GM23338 (cell line): ENCODE results near the gene TTC33. TPM values are rescaled to one million over a fixed set of nuclear protein-coding genes. Genes with fewer than 3 reads are reported as not detected.

Experiments
- ATAC-seq: fragments of 200-7000 bp; cut with Tn5 transposase; 3 replicates; pipeline ENCODE4 v1.9.1; 2020
- DNase-seq: peaks from one replicate; pipeline ENCODE4 v3.0.0-alpha.2; 2015; ENCODE audit warnings: low spot score
- H2AFZ ChIP-seq: fragments of 200-600 bp; sonication (generic); 2 replicates; pipeline ENCODE4 v1.8.0; 2016; ENCODE audit warnings: antibody characterized with exemption, mild to moderate bottlenecking, moderate library complexity
- H3F3A ChIP-seq: fragments of 200-600 bp; sonication (generic); replicated peaks from 2 replicates; pipeline ENCODE4 v1.8.0; 2017; ENCODE audit warnings: antibody characterized with exemption, mixed run types, low read depth
- H3K27ac ChIP-seq: fragments of 200-600 bp; sonication (generic); 2 replicates; pipeline ENCODE4 v1.6.1; 2016; ENCODE audit warnings: low read depth
- H3K27me3 ChIP-seq: fragments of 200-600 bp; sonication (generic); 2 replicates; pipeline ENCODE4 v1.8.0; 2016; ENCODE audit warnings: mild to moderate bottlenecking, mixed run types, moderate library complexity; ENCODE audit not compliant: insufficient read depth
- H3K36me3 ChIP-seq: fragments of 200-600 bp; sonication (generic); 2 replicates; pipeline ENCODE4 v1.8.0; 2016; ENCODE audit warnings: mild to moderate bottlenecking; ENCODE audit not compliant: insufficient read depth
- H3K4me1 ChIP-seq: fragments of 200-600 bp; sonication (generic); 2 replicates; pipeline ENCODE4 v1.8.0; 2016; ENCODE audit warnings: mild to moderate bottlenecking, moderate library complexity; ENCODE audit not compliant: insufficient read depth
- H3K4me2 ChIP-seq: fragments of 200-600 bp; sonication (generic); 2 replicates; pipeline ENCODE4 v1.7.1; 2017; ENCODE audit warnings: mixed run types
- H3K4me3 ChIP-seq: fragments of 200-600 bp; sonication (generic); 2 replicates; pipeline ENCODE4 v1.6.1; 2016; ENCODE audit warnings: mixed run types
- H3K79me2 ChIP-seq: fragments of 200-600 bp; sonication (generic); replicated peaks from 2 replicates; pipeline ENCODE4 v1.8.0; 2017; ENCODE audit warnings: mild to moderate bottlenecking; ENCODE audit not compliant: insufficient read depth
- H3K9me2 ChIP-seq: fragments of 200-600 bp; sonication (generic); 2 replicates; pipeline ENCODE4 v1.8.0; 2017; ENCODE audit not compliant: insufficient read depth
- H4K20me1 ChIP-seq: fragments of 200-600 bp; sonication (generic); replicated peaks from 2 replicates; pipeline ENCODE4 v1.8.0; 2017; ENCODE audit warnings: mild to moderate bottlenecking; ENCODE audit not compliant: insufficient read depth
- H3K27ac Mint-ChIP-seq: 2 replicates; pipeline ENCODE4 v1.8.0; 2020; ENCODE audit warnings: inconsistent platforms, mild to moderate bottlenecking, moderate library complexity, mixed read lengths
- H3K27me3 Mint-ChIP-seq: 3 replicates; pipeline ENCODE4 v1.8.0; 2022; ENCODE audit warnings: low read depth, mild to moderate bottlenecking, moderate library complexity, mixed read lengths, inconsistent platforms; ENCODE audit not compliant: insufficient read depth, poor library complexity
- H3K36me3 Mint-ChIP-seq: 3 replicates; pipeline ENCODE4 v1.8.0; 2021; ENCODE audit warnings: low read depth, mild to moderate bottlenecking, inconsistent platforms, moderate library complexity, mixed read lengths
- H3K4me1 Mint-ChIP-seq: 3 replicates; pipeline ENCODE4 v1.8.0; 2020; ENCODE audit warnings: mild to moderate bottlenecking, inconsistent platforms, mixed read lengths
- H3K4me3 Mint-ChIP-seq: 3 replicates; pipeline ENCODE4 v1.8.0; 2021; ENCODE audit warnings: moderate library complexity, mild to moderate bottlenecking, inconsistent platforms, mixed read lengths
- H3K9me3 Mint-ChIP-seq: 3 replicates; pipeline ENCODE4 v1.8.0; 2020; ENCODE audit warnings: moderate library complexity, mild to moderate bottlenecking, inconsistent platforms, mixed read lengths
- CREB1 ChIP-seq: fragments of 250-450 bp; sonication (Bioruptor Pico); IDR thresholded peaks from 2 replicates; pipeline ENCODE4 v1.5.0; 2020; ENCODE audit warnings: low read depth, mild to moderate bottlenecking, moderate library complexity
- CTCF ChIP-seq, 2 experiments: fragments of 200-600 bp in 1 of 2; sonication (generic) in 1 of 2; conservative IDR thresholded peaks; 2 replicates each; pipeline versions ENCODE4 v1.5.1 to v1.6.1; 2016 to 2017; ENCODE audit warnings: antibody characterized with exemption in 2 of 2, low read depth in 2 of 2, mild to moderate bottlenecking in 2 of 2, moderate library complexity in 1 of 2
- EZH2 ChIP-seq: fragments of 200-600 bp; sonication (generic); IDR thresholded peaks from one replicate; pipeline ENCODE4 v1.8.0; 2017; ENCODE audit warnings: antibody characterized with exemption, mild to moderate bottlenecking, low read depth; ENCODE audit not compliant: unreplicated experiment
- EZH2phosphoT487 ChIP-seq: fragments of 200-600 bp; sonication (generic); IDR thresholded peaks from one replicate; pipeline ENCODE4 v1.8.1; 2018; ENCODE audit warnings: antibody characterized with exemption; ENCODE audit not compliant: unreplicated experiment
- JUNB ChIP-seq: IDR thresholded peaks from one replicate; pipeline ENCODE4 v1.6.1; 2016; ENCODE audit warnings: antibody characterized with exemption; ENCODE audit not compliant: unreplicated experiment
- NANOG ChIP-seq: IDR thresholded peaks from 2 replicates; pipeline ENCODE4 v1.6.1; 2016; ENCODE audit warnings: antibody characterized with exemption, borderline replicate concordance
- POLR2AphosphoS5 ChIP-seq: IDR thresholded peaks from 2 replicates; pipeline ENCODE4 v1.6.1; 2016; ENCODE audit warnings: antibody characterized with exemption, low read depth
- STAT1 ChIP-seq: IDR thresholded peaks from one replicate; pipeline ENCODE4 v1.6.1; 2016; ENCODE audit warnings: antibody characterized with exemption; ENCODE audit not compliant: unreplicated experiment
- ZNF114 ChIP-seq: fragments of 250-450 bp; sonication (Bioruptor Pico); IDR thresholded peaks from 2 replicates; pipeline ENCODE4 v1.5.0; 2020; ENCODE audit warnings: mild to moderate bottlenecking, moderate library complexity
- ZNF331 ChIP-seq: fragments of 250-450 bp; sonication (Bioruptor Pico); IDR thresholded peaks from 2 replicates; pipeline ENCODE4 v1.5.0; 2020; ENCODE audit warnings: low read depth, mild to moderate bottlenecking, moderate library complexity
- polyA plus RNA-seq: library from polyadenylated mRNA; unstranded; fragments of >200 nt; fragmentation: Nextera tagmentation; extraction: Ambion mirVana; gene quantifications from 2 replicates; pipeline ENCODE4 v1.2.1, GENCODE V29; 2016
- total RNA-seq: library from RNA; depleted of rRNA; stranded (reverse); fragments of >200 nt; shearing (Covaris generic); gene quantifications from 2 replicates; pipeline ENCODE4 v1.2.3, GENCODE V29; 2014
- TF ChIP-seq, protein P1 (sequence below): IDR thresholded peaks from one replicate; pipeline ENCODE4 v1.6.1; 2018; ENCODE audit warnings: antibody characterized with exemption; ENCODE audit not compliant: unreplicated experiment

TTC33 gene
- total and polyA plus RNA-seq, 2 experiments from 2014 or later: 4.1 to 11.5 TPM

GRCh38 chr5:40575921-40576320 is 179.8 kb downstream of the TTC33 start:
- Histone ChIP-seq H3K36me3 (no peaks in the 10 kb centered on the region), H3F3A (no peaks in the 10 kb centered on the region), H3K4me1 (0 out of 2 replicates have a peak, but pooled peaks cover 6% of the 10 kb centered on the region), H3K9me2 (no peaks in the 10 kb centered on the region), H3K27me3 (no peaks in the 10 kb centered on the region), H2AFZ (0 out of 2 replicates have a peak overlapping the region, but pooled peaks have one; percentile 39), H4K20me1 (no peaks in the 10 kb centered on the region), H3K27ac (no peak overlapping the region), H3K4me2 (no peak overlapping the region), H3K4me3 (no peak overlapping the region), H3K79me2 (no peaks in the 10 kb centered on the region)
- Mint-ChIP-seq H3K27me3 (peaks cover 3% of the 10 kb centered on the region), H3K27ac (no peak overlapping the region), H3K4me3 (no peak overlapping the region), H3K4me1 (peaks cover 3% of the 10 kb centered on the region; the same call in 1 of the 3 replicates), H3K36me3 (no peaks in the 10 kb centered on the region), H3K9me3 (no peaks in the 10 kb centered on the region)
- ATAC-seq (no peak), DNase-seq (no peak)
- TF ChIP-seq ZNF331 (CRISPR knock-in tag) (no peak), JUNB (no peak), EZH2 (no peak), CREB1 (CRISPR knock-in tag) (no peak), ZNF114 (no peak), NANOG (no peak), EZH2phosphoT487 (no peak), POLR2AphosphoS5 (no peak)

DNA sequence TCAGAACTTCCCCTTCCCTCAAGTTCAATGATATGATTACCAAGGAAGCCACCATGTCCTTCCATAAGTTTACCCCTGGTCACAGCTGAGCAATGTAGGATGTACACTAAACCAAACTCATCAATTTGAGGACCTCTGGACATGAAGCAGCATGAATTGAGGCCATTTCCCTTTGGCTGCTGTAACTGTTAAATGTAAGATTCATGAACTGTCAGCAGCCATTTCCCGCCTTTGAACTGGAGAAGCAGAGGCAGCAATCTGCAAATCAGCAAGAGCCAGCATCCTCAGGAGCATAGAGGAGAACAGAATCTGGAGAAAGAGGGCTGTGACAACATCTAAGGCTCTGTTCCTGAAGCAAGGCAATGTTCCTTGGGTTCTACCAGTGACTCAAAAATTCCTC is 180.3 kb downstream of the TTC33 start:
- Histone ChIP-seq H3F3A (no peaks in the 10 kb centered on the region), H3K4me1 (0 out of 2 replicates have a peak, but pooled peaks cover 6% of the 10 kb centered on the region), H3K9me2 (no peaks in the 10 kb centered on the region), H3K79me2 (no peaks in the 10 kb centered on the region), H3K4me3 (no peak overlapping the region), H3K36me3 (no peaks in the 10 kb centered on the region), H3K27me3 (no peaks in the 10 kb centered on the region), H3K4me2 (no peak overlapping the region), H3K27ac (no peak overlapping the region), H2AFZ (peak overlapping the region; percentile 39; the same call in 1 of the 2 replicates), H4K20me1 (no peaks in the 10 kb centered on the region)
- Mint-ChIP-seq H3K27me3 (peaks cover 3% of the 10 kb centered on the region), H3K4me3 (no peak overlapping the region), H3K9me3 (no peaks in the 10 kb centered on the region), H3K36me3 (no peaks in the 10 kb centered on the region), H3K4me1 (peaks cover 3% of the 10 kb centered on the region; the same call in 1 of the 3 replicates), H3K27ac (no peak overlapping the region; the same call in 1 of the 2 replicates)
- DNase-seq (no peak), ATAC-seq (no peak)
- TF ChIP-seq STAT1 (no peak), ZNF331 (CRISPR knock-in tag) (no peak), CTCF (conservative IDR thresholded peaks at IDR 0.05; ENCODE audit: low read depth in 2 of 2) (no peak), EZH2phosphoT487 (no peak), EZH2 (no peak), JUNB (no peak), CREB1 (CRISPR knock-in tag) (no peak)
- TF ChIP-seq, protein P1, sequence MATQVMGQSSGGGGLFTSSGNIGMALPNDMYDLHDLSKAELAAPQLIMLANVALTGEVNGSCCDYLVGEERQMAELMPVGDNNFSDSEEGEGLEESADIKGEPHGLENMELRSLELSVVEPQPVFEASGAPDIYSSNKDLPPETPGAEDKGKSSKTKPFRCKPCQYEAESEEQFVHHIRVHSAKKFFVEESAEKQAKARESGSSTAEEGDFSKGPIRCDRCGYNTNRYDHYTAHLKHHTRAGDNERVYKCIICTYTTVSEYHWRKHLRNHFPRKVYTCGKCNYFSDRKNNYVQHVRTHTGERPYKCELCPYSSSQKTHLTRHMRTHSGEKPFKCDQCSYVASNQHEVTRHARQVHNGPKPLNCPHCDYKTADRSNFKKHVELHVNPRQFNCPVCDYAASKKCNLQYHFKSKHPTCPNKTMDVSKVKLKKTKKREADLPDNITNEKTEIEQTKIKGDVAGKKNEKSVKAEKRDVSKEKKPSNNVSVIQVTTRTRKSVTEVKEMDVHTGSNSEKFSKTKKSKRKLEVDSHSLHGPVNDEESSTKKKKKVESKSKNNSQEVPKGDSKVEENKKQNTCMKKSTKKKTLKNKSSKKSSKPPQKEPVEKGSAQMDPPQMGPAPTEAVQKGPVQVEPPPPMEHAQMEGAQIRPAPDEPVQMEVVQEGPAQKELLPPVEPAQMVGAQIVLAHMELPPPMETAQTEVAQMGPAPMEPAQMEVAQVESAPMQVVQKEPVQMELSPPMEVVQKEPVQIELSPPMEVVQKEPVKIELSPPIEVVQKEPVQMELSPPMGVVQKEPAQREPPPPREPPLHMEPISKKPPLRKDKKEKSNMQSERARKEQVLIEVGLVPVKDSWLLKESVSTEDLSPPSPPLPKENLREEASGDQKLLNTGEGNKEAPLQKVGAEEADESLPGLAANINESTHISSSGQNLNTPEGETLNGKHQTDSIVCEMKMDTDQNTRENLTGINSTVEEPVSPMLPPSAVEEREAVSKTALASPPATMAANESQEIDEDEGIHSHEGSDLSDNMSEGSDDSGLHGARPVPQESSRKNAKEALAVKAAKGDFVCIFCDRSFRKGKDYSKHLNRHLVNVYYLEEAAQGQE: no peak
